Ascending aorta (tissue), 2 donors: Measurements from ENCODE around the gene MAGI1. TPM values are rescaled to one million over a fixed set of nuclear protein-coding genes. Genes with fewer than 3 reads are reported as not detected.

Source experiments
- DNase-seq, 2 donors: peaks; one replicate each; pipeline ENCODE4 v3.0.0-alpha.2; 2019; ENCODE audit warnings: low spot score in 2 of 2
- H3K27ac ChIP-seq, 2 donors: fragments of 200-600 bp; sonication (generic); one replicate each; pipeline ENCODE4 v1.5.1; 2016 to 2017; ENCODE audit warnings: mild to moderate bottlenecking in 1 of 2
- H3K27me3 ChIP-seq: fragments of 200-600 bp; sonication (generic); one replicate; pipeline ENCODE4 v1.5.1; 2017
- H3K36me3 ChIP-seq, 2 donors: fragments of 200-600 bp; sonication (generic); one replicate each; pipeline ENCODE4 v1.5.1; 2016
- H3K4me1 ChIP-seq, 2 donors: fragments of 200-600 bp; sonication (generic); one replicate each; pipeline ENCODE4 v1.5.1; 2016 to 2017; ENCODE audit warnings: mild to moderate bottlenecking in 1 of 2
- H3K4me3 ChIP-seq, 2 donors: fragments of 200-600 bp; sonication (generic); one replicate each; pipeline ENCODE4 v1.5.1; 2016 to 2017; ENCODE audit warnings: mild to moderate bottlenecking in 1 of 2
- H3K9me3 ChIP-seq, 2 donors: fragments of 200-600 bp; sonication (generic); one replicate each; pipeline ENCODE4 v1.5.1; 2016
- CTCF ChIP-seq, 3 experiments: fragments of 200-600 bp in 2 of 3; fragments of 450-650 bp in 1 of 3; sonication (generic) in 2 of 3; IDR thresholded peaks; one replicate each; pipeline ENCODE4 v1.5.1; 2016 to 2019; ENCODE audit warnings: antibody characterized with exemption in 3 of 3, mild to moderate bottlenecking in 1 of 3, moderate library complexity in 1 of 3
- intact Hi-C: fragments of 100-400 bp; cut with DNase I; formaldehyde crosslinking; loops from one replicate; pipeline ENCODE4 v1.15.1; 2023
- total RNA-seq: library from RNA; depleted of rRNA; stranded (reverse); fragments of >200 nt; gene quantifications from one replicate; pipeline ENCODE4 v1.1.0, GENCODE V29; 2016

The MAGI1 gene
- total RNA-seq, 1 donor from 2014 or later, result 28.4 TPM

GRCh38 chr3:65591313-65591712 lies 447.4 kb downstream of the MAGI1 start:
- H3K27me3 ChIP-seq, result no peaks in the 10 kb centered on the region
- H3K36me3 ChIP-seq, result no peaks in the 10 kb centered on the region
- H3K27ac ChIP-seq, result no peak overlapping the region
- no peaks in the 10 kb centered on the region for H3K4me1 ChIP-seq
- TF ChIP-seq CTCF (IDR thresholded peaks at IDR 0.05), result no peak
- no peak for DNase-seq
- intact Hi-C loops, result no loop called here
- H3K9me3 ChIP-seq, result no peaks in the 10 kb centered on the region
- H3K4me3 ChIP-seq, result no peak overlapping the region

GRCh38 chr3:65588884-65589283 lies 449.8 kb downstream of the MAGI1 start:
- no peak for TF ChIP-seq CTCF (IDR thresholded peaks at IDR 0.05)
- Histone ChIP-seq H3K9me3 (no peaks in the 10 kb centered on the region), H3K36me3 (no peaks in the 10 kb centered on the region), H3K27ac (no peak overlapping the region), H3K27me3 (no peaks in the 10 kb centered on the region), H3K4me1 (peaks cover 0 to 3% of the 10 kb centered on the region in 2 donors), H3K4me3 (no peak overlapping the region)
- intact Hi-C loops, result no loop called here
- DNase-seq, result no peak

- no peaks in the 10 kb centered on the region for H3K27me3 ChIP-seq
- no peaks in the 10 kb centered on the region for H3K9me3 ChIP-seq
- no peak for DNase-seq
- H3K27ac ChIP-seq, result no peak overlapping the region
- no peak for TF ChIP-seq CTCF (IDR thresholded peaks at IDR 0.05)
- H3K36me3 ChIP-seq, result no peaks in the 10 kb centered on the region
- H3K4me3 ChIP-seq, result no peak overlapping the region
- intact Hi-C loops, result no loop called here
- peaks cover 4 to 7% of the 10 kb centered on the region in 2 donors for H3K4me1 ChIP-seq
Observed at GRCh38 chr3:65587650-65588439, 450.9 kb downstream of the MAGI1 start.

GRCh38 chr3:65584913-65585312 lies 453.8 kb downstream of the MAGI1 start:
- no peak for TF ChIP-seq CTCF (IDR thresholded peaks at IDR 0.05)
- peaks cover 4 to 7% of the 10 kb centered on the region in 2 donors for H3K4me1 ChIP-seq
- no peaks in the 10 kb centered on the region for H3K27me3 ChIP-seq
- H3K36me3 ChIP-seq, result no peaks in the 10 kb centered on the region
- no peaks in the 10 kb centered on the region for H3K9me3 ChIP-seq
- H3K27ac ChIP-seq, result no peak overlapping the region
- H3K4me3 ChIP-seq, result no peak overlapping the region
- intact Hi-C loops, result no loop called here
- DNase-seq, result no peak

- DNase-seq, result no peak
- intact Hi-C loops, result no loop called here
- H3K27me3 ChIP-seq, result no peaks in the 10 kb centered on the region
- peaks cover 4 to 7% of the 10 kb centered on the region in 2 donors for H3K4me1 ChIP-seq
- H3K27ac ChIP-seq, result no peak overlapping the region
- no peak for TF ChIP-seq CTCF (IDR thresholded peaks at IDR 0.05)
- no peaks in the 10 kb centered on the region for H3K9me3 ChIP-seq
- no peaks in the 10 kb centered on the region for H3K36me3 ChIP-seq
- no peak overlapping the region for H3K4me3 ChIP-seq
Observed at GRCh38 chr3:65584002-65584401, 454.7 kb downstream of the MAGI1 start.
